ENCODE data around the gene CACNA1H.

CACNA1H gene

DNA sequence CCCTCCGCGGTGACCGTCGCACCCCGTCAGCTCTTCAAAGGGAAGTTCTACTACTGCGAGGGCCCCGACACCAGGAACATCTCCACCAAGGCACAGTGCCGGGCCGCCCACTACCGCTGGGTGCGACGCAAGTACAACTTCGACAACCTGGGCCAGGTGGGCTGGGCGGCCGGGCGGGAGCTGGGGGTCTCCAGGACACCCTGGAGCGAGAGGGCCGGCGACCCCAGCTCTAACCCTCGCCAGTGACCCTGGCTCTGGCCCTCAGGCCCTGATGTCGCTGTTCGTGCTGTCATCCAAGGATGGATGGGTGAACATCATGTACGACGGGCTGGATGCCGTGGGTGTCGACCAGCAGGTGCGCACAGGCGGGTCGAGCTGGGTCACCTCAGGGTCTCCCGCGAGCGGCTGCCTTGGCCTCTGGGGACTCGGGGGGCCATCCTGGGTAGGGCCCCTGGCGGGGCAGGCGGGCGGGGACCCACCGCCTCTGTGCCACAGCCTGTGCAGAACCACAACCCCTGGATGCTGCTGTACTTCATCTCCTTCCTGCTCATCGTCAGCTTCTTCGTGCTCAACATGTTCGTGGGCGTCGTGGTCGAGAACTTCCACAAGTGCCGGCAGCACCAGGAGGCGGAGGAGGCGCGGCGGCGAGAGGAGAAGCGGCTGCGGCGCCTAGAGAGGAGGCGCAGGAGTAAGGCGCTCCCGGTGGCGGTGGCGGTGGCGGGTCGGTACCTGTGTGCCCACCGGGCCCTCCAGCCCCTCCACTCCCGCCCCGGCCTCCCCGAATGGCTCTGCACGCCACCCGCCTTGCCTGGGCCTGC lies 58.8 kb downstream of the CACNA1H start:
- Histone ChIP-seq H3K9ac (ENCODE audit: low read length) (no peak overlapping the region), H2BK5ac (ENCODE audit: low read depth, low read length, poor library complexity, severe bottlenecking) (no peak overlapping the region), H3K4me1 (ENCODE audit: control insufficient read depth, insufficient read depth, low read depth, low read length) (no peaks in the 10 kb centered on the region), H3K27me3 (ENCODE audit: control insufficient read depth in 1 of 2, insufficient read depth in 1 of 2, low read length in 2 of 2) (no peaks in the 10 kb centered on the region), H3K36me3 (ENCODE audit: control insufficient read depth in 1 of 2, insufficient read depth in 2 of 2, low read depth in 1 of 2, low read length in 2 of 2) (peaks cover 0 to 5% of the 10 kb centered on the region in 2 experiments), H2BK12ac (ENCODE audit: low read length in 2 of 2) (no peak overlapping the region), H3K4me3 (ENCODE audit: insufficient read depth in 1 of 2, low read depth in 1 of 2, low read length in 2 of 2) (no peak overlapping the region), H3K4ac (ENCODE audit: low read depth in 1 of 2, low read length in 2 of 2) (no peak overlapping the region), H3K14ac (ENCODE audit: low read length in 2 of 2) (no peak overlapping the region), H3K4me2 (ENCODE audit: low read length, poor library complexity, severe bottlenecking) (no peak overlapping the region), H4K91ac (ENCODE audit: low read length) (no peak overlapping the region), H2BK15ac (ENCODE audit: low read depth, poor library complexity, severe bottlenecking) (no peak overlapping the region), H2BK120ac (ENCODE audit: low read depth, low read length) (no peak overlapping the region), H3K18ac (ENCODE audit: low read depth in 1 of 2, low read length in 2 of 2) (no peak overlapping the region), H3K27ac (ENCODE audit: low read length, poor library complexity, severe bottlenecking) (no peak overlapping the region), H2AK5ac (ENCODE audit: low read length, severe bottlenecking) (no peak overlapping the region), H4K8ac (ENCODE audit: low read length) (no peak overlapping the region), H3K9me3 (ENCODE audit: control insufficient read depth, low read length) (no peaks in the 10 kb centered on the region), H3K23ac (ENCODE audit: low read length in 2 of 2) (no peak overlapping the region), H2AFZ (ENCODE audit: low read depth, low read length) (no peak overlapping the region), H3K79me1 (replicated peaks; ENCODE audit: low read length, poor library complexity, severe bottlenecking) (no peaks in the 10 kb centered on the region)
- no peak for DNase-seq
- WGBS, result 96% methylated on average over 62 of the region's 65 CpGs

DNA sequence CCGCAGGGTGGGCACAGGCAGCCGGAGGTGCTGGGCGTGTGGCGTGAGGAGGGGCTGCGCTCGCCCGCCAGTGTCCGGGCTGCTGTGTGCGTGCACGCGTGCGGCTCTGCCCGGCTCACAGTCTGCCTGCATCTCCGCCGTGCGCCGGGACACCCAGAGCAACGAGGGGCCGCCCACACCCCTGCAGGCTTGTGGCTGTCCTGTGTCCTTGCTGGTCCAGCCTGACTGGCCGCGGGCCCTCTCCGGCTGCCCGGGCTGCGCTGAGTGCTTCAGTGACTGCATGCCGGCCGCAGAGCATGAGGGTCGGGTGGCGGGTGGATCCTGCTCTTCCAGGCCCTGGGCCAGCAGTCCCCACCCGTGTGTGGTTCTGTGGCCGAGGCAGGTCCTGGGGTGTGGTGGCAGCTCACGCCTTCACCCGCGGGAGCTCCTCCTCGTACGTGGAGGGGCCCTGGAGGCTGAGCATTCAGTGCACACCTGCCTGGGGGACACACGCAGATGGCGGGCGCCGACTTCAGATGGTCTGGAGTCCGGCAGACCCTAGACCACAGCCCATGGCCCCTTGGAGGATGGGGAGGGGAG lies 59.8 kb downstream of the CACNA1H start:
- H3K23ac ChIP-seq (ENCODE audit: low read length in 2 of 2), result no peak overlapping the region
- H3K9me3 ChIP-seq (ENCODE audit: control insufficient read depth, low read length), result no peaks in the 10 kb centered on the region
- H2BK120ac ChIP-seq (ENCODE audit: low read depth, low read length), result no peak overlapping the region
- no peak overlapping the region for H3K18ac ChIP-seq (ENCODE audit: low read depth in 1 of 2, low read length in 2 of 2)
- H3K27me3 ChIP-seq (ENCODE audit: control insufficient read depth in 1 of 2, insufficient read depth in 1 of 2, low read length in 2 of 2), result no peaks in the 10 kb centered on the region
- no peak overlapping the region for H3K4me3 ChIP-seq (ENCODE audit: insufficient read depth in 1 of 2, low read depth in 1 of 2, low read length in 2 of 2)
- no peak overlapping the region for H3K4me2 ChIP-seq (ENCODE audit: low read length, poor library complexity, severe bottlenecking)
- no peak overlapping the region for H2AFZ ChIP-seq (ENCODE audit: low read depth, low read length)
- no peak overlapping the region for H4K91ac ChIP-seq (ENCODE audit: low read length)
- no peak overlapping the region for H3K4ac ChIP-seq (ENCODE audit: low read depth in 1 of 2, low read length in 2 of 2)
- no peaks in the 10 kb centered on the region for H3K4me1 ChIP-seq (ENCODE audit: control insufficient read depth, insufficient read depth, low read depth, low read length)
- peaks cover 0 to 7% of the 10 kb centered on the region in 2 experiments for H3K36me3 ChIP-seq (ENCODE audit: control insufficient read depth in 1 of 2, insufficient read depth in 2 of 2, low read depth in 1 of 2, low read length in 2 of 2)
- no peak overlapping the region for H4K8ac ChIP-seq (ENCODE audit: low read length)
- H2AK5ac ChIP-seq (ENCODE audit: low read length, severe bottlenecking), result no peak overlapping the region
- H2BK15ac ChIP-seq (ENCODE audit: low read depth, poor library complexity, severe bottlenecking), result no peak overlapping the region
- H3K79me1 ChIP-seq (replicated peaks; ENCODE audit: low read length, poor library complexity, severe bottlenecking), result no peaks in the 10 kb centered on the region
- no peak overlapping the region for H3K27ac ChIP-seq (ENCODE audit: low read length, poor library complexity, severe bottlenecking)
- no peak overlapping the region for H2BK5ac ChIP-seq (ENCODE audit: low read depth, low read length, poor library complexity, severe bottlenecking)
- no peak overlapping the region for H3K14ac ChIP-seq (ENCODE audit: low read length in 2 of 2)
- WGBS, result 95% methylated on average over 38 of the region's 40 CpGs
- H3K9ac ChIP-seq (ENCODE audit: low read length), result no peak overlapping the region
- H2BK12ac ChIP-seq (ENCODE audit: low read length in 2 of 2), result no peak overlapping the region
- no peak for DNase-seq

DNA sequence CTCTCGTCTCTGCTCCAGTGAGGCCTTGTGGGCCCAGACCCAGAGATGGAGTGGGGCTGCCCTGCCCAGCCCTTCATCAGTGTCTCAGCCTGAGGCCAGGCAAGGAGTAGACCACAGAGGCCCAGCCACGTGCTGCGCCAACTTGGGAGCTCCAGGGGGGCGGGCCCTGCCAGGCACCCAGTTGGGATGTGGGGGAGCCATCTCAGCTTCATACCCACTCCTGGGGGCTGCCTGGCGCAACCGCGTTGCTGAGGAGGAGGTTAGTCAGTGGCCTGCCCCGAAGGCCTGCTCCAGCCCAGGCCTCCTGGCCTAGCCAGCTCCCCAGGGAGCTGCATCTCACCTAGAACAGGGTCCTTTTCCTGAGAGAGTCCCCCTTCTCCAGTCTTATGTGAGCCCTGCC lies 60.3 kb downstream of the CACNA1H start:
- no peak overlapping the region for H3K9ac ChIP-seq (ENCODE audit: low read length)
- no peak overlapping the region for H2BK5ac ChIP-seq (ENCODE audit: low read depth, low read length, poor library complexity, severe bottlenecking)
- WGBS, result 81% methylated on average over 8 of the region's 8 CpGs
- no peaks in the 10 kb centered on the region for H3K9me3 ChIP-seq (ENCODE audit: control insufficient read depth, low read length)
- H3K4me2 ChIP-seq (ENCODE audit: low read length, poor library complexity, severe bottlenecking), result no peak overlapping the region
- H2BK15ac ChIP-seq (ENCODE audit: low read depth, poor library complexity, severe bottlenecking), result no peak overlapping the region
- H3K27me3 ChIP-seq (ENCODE audit: control insufficient read depth in 1 of 2, insufficient read depth in 1 of 2, low read length in 2 of 2), result no peaks in the 10 kb centered on the region
- no peak overlapping the region for H3K23ac ChIP-seq (ENCODE audit: low read length in 2 of 2)
- H2AK5ac ChIP-seq (ENCODE audit: low read length, severe bottlenecking), result no peak overlapping the region
- no peak overlapping the region for H2BK12ac ChIP-seq (ENCODE audit: low read length in 2 of 2)
- H3K36me3 ChIP-seq (ENCODE audit: control insufficient read depth in 1 of 2, insufficient read depth in 2 of 2, low read depth in 1 of 2, low read length in 2 of 2), result peaks cover 0 to 12% of the 10 kb centered on the region in 2 experiments
- H3K79me1 ChIP-seq (replicated peaks; ENCODE audit: low read length, poor library complexity, severe bottlenecking), result no peaks in the 10 kb centered on the region
- H2BK120ac ChIP-seq (ENCODE audit: low read depth, low read length), result no peak overlapping the region
- DNase-seq, result no peak
- no peak overlapping the region for H3K14ac ChIP-seq (ENCODE audit: low read length in 2 of 2)
- H3K4me1 ChIP-seq (ENCODE audit: control insufficient read depth, insufficient read depth, low read depth, low read length), result no peaks in the 10 kb centered on the region
- no peak overlapping the region for H4K91ac ChIP-seq (ENCODE audit: low read length)
- H3K4ac ChIP-seq (ENCODE audit: low read depth in 1 of 2, low read length in 2 of 2), result no peak overlapping the region
- H4K8ac ChIP-seq (ENCODE audit: low read length), result no peak overlapping the region
- no peak overlapping the region for H3K18ac ChIP-seq (ENCODE audit: low read depth in 1 of 2, low read length in 2 of 2)
- no peak overlapping the region for H2AFZ ChIP-seq (ENCODE audit: low read depth, low read length)
- H3K4me3 ChIP-seq (ENCODE audit: insufficient read depth in 1 of 2, low read depth in 1 of 2, low read length in 2 of 2), result no peak overlapping the region
- H3K27ac ChIP-seq (ENCODE audit: low read length, poor library complexity, severe bottlenecking), result no peak overlapping the region

DNA sequence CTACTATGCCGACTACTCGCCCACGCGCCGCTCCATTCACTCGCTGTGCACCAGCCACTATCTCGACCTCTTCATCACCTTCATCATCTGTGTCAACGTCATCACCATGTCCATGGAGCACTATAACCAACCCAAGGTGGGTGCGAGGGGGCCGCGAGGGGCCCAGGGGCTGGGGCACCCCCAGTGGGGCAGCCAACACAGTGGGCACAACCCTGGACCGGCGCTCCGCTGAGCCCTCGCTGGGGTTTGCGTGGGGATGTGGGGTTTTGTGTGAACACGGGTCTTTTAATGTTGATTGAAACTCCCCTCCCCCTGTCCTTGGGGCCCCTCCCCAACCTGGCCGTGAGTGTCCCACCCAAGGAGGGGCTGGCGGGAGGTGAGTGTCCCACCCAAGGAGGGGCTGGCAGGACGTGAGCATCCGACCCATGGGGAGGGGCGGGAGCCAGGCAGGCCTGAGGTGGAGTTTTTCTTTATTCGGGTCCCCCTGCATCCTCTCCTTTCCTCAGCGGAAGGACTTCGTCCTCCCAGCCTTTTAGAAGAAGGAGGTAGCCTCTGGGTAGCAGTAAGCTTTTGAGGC lies 61.0 kb downstream of the CACNA1H start:
- no peak overlapping the region for H3K23ac ChIP-seq (ENCODE audit: low read length in 2 of 2)
- H3K4ac ChIP-seq (ENCODE audit: low read depth in 1 of 2, low read length in 2 of 2), result no peak overlapping the region
- no peak overlapping the region for H2BK12ac ChIP-seq (ENCODE audit: low read length in 2 of 2)
- H3K4me1 ChIP-seq (ENCODE audit: control insufficient read depth, insufficient read depth, low read depth, low read length), result no peaks in the 10 kb centered on the region
- H3K27ac ChIP-seq (ENCODE audit: low read length, poor library complexity, severe bottlenecking), result no peak overlapping the region
- no peak overlapping the region for H4K91ac ChIP-seq (ENCODE audit: low read length)
- no peaks in the 10 kb centered on the region for H3K79me1 ChIP-seq (replicated peaks; ENCODE audit: low read length, poor library complexity, severe bottlenecking)
- no peak overlapping the region for H2BK120ac ChIP-seq (ENCODE audit: low read depth, low read length)
- no peak overlapping the region for H3K18ac ChIP-seq (ENCODE audit: low read depth in 1 of 2, low read length in 2 of 2)
- no peak overlapping the region for H3K4me3 ChIP-seq (ENCODE audit: insufficient read depth in 1 of 2, low read depth in 1 of 2, low read length in 2 of 2)
- no peak overlapping the region for H4K8ac ChIP-seq (ENCODE audit: low read length)
- H2AK5ac ChIP-seq (ENCODE audit: low read length, severe bottlenecking), result no peak overlapping the region
- 92% methylated on average over 20 of the region's 25 CpGs for WGBS
- no peaks in the 10 kb centered on the region for H3K27me3 ChIP-seq (ENCODE audit: control insufficient read depth in 1 of 2, insufficient read depth in 1 of 2, low read length in 2 of 2)
- no peak overlapping the region for H3K4me2 ChIP-seq (ENCODE audit: low read length, poor library complexity, severe bottlenecking)
- H3K9me3 ChIP-seq (ENCODE audit: control insufficient read depth, low read length), result no peaks in the 10 kb centered on the region
- no peak for DNase-seq
- no peak overlapping the region for H3K9ac ChIP-seq (ENCODE audit: low read length)
- no peak overlapping the region for H3K14ac ChIP-seq (ENCODE audit: low read length in 2 of 2)
- H3K36me3 ChIP-seq (ENCODE audit: control insufficient read depth in 1 of 2, insufficient read depth in 2 of 2, low read depth in 1 of 2, low read length in 2 of 2), result peaks cover 0 to 16% of the 10 kb centered on the region in 2 experiments
- no peak overlapping the region for H2BK5ac ChIP-seq (ENCODE audit: low read depth, low read length, poor library complexity, severe bottlenecking)
- no peak overlapping the region for H2AFZ ChIP-seq (ENCODE audit: low read depth, low read length)
- no peak overlapping the region for H2BK15ac ChIP-seq (ENCODE audit: low read depth, poor library complexity, severe bottlenecking)
